ENCODE results near the gene CAMK1.

Gene CAMK1

DNA sequence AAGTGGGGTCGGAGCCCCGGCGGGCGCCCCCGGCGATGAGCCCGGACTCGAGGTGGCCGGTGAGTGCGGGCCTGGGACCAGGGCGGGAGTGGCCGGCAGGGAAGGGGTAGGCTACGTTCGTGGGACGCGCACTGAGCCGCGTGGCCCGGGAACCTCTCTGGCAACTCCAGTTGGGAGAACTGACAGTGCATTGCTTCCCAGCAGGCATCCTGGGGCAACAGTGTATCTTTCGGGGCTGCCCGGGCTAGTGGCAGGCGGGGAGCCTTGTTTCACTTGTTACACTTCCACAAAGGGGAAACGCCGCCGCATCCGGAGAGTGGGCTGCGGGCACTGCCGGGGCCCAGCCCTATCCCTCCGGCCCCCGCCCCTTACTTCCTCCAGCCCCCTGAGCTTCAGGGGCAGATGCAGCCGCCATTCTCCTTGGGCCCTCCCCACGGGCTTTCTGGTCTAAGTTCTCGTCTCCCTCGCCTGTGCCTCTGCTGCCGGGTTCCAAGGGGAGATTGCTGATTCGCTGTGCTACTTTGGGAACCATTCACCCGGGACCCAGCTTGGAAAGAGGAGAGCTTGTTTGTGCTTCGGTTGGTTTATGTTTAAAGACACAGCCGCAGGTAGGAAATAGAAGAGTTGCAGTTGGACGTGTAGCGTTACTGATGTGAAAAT is 37.5 kb downstream of the CAMK1 start:
- DNase-seq: peak; percentile 61

DNA sequence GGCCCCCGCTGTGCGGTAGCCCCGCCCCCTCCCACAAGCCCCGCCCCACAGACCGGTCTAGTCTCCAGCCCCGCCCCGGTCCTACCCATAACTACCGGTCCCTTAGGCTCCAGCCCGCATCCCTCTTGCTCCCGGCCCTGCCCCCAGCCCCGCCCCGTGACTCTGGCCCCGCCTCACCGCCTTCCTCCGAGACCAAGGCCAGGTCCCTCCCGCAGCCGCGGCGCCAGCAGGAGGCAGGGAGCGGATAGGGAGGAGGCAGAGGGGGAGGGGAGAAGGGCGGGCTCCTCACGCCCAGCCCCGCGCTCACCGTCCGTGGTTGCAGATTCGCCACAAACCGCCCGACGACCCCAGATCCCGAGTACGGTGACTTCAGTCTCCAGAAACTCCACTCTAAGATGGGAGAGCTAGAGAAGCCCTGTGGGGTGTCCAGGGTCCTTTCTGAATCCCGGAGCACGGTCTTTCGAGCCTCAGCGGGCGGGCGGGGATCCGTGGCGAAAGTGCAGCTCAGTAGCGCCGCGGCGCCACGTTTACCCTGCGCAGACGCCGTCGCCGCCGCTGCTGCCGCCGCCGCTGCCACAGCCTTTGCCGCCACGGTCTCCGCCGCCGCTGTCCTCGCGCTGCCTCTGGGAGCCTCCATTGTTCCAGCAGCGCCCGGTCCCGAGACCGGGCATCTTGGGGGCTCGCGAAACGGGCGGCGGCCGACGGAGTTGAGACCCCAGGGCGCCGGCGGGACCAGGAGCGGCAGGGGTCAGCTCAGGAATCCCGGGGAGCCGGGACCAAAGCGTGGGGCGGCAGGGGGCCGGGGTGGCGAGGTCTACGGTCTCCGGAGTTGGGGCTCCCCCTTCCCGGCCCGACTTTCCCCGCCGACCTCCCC is 38.3 kb downstream of the CAMK1 start, which contains the start of gene BRPF1:
Gene BRPF1 (plus strand): TSS at position 530 of the 874 bp plus-strand sequence. CDS start 2,406 bp downstream, outside the sequence.
- peak; percentile 100 for DNase-seq

DNA sequence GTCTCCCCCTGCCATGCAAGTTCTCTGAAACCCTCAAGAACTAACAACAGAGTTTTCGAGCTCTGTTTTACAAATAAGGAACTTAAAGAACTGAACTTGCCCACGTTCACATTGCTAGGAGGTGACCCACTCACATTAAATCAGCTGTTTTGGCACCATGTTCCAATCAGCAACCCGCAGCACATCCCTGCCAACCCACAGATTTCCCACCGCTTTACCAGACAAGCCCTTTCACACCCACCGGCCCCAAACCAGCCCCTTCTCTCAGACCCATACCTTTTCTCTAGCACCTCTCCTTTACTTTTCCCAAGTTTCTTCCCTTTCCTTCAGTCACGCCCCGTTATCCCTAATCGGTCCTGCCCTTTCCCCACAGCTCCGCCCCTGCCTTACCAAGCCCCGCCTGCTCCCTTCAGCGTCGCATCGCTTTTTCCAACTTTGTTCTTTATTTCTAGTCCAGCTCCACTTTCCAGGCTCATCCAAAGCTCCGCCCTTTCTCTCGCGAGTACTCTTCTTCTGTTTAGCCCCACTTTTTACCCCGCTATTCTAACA is 39.0 kb downstream of the CAMK1 start:
- DNase-seq: no peak

DNA sequence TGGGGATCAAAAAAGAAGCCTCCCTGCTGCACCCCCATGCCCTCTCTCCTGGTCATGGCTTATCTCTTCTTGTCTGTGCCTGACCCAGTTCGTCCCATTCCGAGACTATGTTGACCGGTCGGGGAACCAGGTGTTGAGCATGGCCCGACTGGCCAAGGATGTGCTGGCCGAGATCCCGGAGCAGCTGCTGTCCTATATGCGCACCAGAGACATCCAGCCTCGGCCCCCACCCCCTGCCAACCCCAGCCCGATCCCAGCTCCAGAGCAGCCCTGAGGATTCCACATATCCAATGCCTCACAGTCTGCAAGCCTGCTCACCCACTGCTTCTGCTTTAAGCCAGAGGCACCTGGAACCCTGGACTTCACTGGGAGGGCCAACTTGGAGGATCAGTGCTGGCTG is 40.3 kb downstream of the CAMK1 start:
- DNase-seq: no peak

DNA sequence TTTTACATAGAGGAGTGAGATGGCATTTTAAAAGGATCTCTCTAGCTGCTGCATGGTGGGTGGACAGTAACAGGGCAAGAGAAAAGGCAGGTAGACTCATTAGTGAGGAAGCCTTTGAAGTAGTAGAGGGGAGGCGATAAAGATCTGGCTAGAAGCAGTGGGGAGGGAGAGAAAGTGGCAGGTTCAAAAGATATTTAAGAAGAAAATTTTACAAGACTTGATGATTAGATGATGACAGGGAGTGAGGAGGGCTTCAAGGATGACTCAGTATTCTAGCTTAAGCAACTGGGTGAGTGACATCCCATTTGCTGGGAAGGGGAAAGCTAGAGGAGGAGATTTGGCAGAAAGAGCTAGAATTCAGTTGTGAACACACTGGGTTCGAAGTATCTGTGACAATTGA is 42.0 kb downstream of the CAMK1 start:
- no peak for DNase-seq

DNA sequence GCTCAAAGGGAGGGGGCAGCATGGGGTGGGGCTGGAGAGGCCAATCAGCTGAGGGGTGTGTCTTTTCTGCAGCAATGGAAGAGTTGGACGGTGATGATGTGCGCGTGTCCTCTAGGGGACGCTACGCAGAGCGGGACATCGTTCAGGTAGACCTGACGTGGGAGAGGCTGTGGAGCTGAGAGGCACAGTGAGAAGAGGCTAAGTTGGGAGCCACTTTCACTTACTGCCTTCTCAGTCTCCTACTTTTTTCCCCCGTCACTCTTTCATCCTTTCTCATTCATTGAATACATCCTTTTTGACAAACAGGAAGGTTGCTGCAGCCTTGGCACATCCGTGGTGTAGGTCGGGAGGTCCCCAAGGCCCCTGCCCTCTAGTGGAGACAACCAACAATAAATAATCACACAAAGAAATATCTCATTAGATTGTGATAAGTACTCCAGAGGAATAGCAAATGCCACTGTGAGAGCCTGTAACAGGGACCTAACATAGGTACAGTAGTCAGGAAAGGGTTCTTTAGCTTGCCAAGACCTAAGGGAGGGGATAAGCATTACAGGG is 42.6 kb downstream of the CAMK1 start:
- DNase-seq: peak; percentile 68

DNA sequence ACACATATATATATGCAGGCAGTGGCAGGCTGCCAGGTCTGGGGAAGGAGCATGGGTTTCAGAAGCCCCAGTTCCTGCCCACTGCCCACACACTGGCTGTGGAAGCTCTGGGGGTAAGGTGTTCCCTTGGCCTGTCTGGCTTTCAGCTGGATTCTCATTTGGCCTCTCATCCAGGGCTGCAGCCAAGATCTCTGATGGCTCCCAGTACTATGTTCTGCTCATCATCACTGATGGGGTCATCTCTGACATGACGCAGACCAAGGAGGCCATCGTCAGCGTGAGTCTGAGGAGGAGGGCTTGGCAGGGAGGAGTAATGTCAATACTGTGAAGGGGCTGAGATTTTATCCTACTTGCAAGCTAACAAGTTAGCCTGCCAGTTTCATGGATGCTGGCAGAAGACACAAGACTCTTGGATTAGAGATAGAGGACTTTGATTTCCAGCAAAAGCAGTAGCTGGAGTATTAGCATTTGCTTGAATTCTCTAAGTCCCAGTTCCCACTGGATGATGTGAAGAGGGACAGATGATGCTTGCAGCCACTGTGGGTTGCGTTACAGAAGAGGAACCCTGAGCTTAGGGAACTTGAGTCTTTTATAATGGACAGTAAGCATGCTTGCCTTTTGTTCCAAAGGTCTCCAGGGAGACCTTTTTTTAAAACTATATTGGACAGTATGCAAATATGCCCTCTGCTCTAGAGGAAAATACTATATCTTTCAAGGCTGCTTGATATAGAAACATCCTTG is 43.8 kb downstream of the CAMK1 start:
- no peak for DNase-seq

DNA sequence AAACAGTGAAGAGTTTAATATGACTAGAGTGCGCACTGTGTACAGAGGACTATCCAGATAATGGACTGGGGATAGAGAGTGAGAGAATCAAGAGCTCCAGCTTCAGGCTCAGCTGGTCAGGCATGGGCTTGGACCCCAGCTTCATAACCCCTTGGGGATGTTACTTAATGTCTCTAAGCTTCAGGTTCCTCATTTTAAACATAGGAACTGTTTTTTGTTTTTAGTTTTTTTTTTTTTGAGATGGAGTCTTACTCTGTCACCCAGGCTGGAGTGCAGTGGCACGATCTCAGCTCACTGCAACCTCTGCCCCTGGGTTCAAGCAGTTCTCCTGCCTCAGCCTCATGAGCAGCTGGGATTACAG is 48.1 kb downstream of the CAMK1 start:
- DNase-seq: no peak

DNA sequence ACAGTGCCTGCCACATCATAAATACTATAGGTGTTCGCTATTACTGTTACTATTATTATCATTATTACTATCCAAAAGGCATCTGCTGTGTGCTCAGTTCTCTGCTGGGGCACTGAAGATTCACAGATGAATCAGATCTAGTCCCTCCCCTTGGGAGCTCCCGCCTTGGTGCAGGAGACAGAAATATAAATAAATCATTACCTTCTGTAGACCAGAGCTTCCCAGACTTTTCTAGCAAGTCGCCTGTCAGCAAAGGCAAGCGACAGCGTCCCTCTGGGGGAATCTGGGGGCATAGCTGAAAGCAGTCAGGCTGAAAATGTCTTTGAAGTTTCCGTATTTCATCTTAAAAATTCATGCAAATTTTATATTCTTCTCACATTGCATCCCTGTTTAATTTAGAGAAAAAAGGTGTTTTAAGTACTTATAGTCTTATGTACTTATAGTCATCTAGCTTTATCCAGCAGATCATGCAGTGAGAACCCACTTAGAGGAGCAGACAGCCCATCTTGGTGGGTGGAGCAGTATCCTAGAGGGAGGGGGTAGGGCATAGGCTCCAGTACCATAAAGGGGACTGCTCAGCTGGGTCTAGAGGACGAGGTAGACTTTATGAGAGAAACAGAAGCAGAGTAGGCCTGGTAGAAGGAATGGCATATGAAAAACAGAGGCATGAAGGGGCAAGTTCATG is 48.6 kb downstream of the CAMK1 start:
- DNase-seq: no peak

DNA sequence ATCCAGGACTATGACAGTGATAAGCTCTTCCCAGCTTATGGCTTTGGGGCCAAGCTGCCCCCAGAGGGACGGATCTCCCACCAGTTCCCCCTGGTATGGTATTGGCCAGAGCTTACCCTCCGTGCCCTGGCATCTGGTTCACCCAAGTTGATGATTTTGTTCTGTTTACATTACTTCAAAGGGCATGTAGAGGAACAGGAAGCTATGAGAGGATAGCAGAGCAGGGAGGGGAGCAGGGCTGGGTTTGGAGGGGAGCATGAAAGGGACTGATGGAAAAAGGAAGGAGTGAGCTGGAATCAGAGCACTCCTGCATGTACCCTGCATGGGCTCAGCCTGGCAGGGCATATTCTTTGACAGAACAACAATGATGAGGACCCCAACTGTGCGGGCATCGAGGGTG is 51.6 kb downstream of the CAMK1 start:
- DNase-seq: no peak

DNA sequence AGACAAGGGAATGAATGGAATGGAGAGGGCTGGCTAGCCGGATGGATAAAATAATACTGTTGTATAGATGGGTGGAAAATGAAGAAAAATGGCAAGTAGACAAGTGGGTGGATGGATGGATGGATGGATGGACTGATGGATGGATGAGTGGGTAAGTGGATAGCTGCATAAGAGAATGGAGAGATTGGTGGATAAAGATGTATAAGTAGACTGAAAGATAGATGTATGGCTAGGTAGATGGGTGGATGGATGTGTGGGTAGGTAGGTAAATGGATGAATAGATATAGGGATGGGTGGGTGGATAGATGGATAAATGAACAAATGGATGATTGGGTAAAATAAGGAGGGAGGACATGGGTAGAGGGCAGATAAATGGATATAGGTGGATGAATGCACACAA is 52.2 kb downstream of the CAMK1 start:
- no peak for DNase-seq

DNA sequence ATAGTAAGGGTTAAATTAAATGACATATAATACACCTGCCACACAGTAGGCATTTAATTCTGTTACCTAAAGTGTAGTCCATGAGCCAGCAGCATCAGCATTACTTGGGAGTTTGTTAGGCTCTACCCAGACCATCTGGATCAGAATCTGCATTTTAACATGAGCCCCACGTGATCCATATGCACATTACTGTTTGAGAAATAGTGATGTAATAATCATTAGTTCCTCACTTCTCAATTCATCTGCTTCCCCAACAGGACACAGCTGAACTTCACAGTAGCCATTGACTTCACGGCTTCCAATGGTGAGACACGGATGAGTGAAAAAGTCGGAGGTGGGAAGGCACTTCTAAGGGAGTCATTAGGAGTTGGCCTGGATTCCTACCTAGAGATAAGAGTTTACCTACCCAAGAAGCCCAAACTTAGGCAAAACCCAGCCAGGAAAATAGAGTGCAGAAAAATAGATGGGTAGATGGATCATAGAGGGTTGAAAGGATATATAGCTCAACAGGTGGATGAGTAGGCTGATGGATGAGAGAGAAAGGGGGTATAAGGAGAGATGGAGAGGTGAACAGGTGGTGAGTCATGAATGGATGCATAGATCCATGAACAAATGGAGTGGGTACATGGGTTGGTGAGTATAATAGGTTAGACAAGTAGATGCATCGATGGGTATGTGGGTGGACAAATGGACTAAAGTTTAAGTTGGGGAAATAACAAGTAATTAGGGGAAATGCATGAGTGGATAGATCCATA is 52.8 kb downstream of the CAMK1 start:
- no peak for DNase-seq

DNA sequence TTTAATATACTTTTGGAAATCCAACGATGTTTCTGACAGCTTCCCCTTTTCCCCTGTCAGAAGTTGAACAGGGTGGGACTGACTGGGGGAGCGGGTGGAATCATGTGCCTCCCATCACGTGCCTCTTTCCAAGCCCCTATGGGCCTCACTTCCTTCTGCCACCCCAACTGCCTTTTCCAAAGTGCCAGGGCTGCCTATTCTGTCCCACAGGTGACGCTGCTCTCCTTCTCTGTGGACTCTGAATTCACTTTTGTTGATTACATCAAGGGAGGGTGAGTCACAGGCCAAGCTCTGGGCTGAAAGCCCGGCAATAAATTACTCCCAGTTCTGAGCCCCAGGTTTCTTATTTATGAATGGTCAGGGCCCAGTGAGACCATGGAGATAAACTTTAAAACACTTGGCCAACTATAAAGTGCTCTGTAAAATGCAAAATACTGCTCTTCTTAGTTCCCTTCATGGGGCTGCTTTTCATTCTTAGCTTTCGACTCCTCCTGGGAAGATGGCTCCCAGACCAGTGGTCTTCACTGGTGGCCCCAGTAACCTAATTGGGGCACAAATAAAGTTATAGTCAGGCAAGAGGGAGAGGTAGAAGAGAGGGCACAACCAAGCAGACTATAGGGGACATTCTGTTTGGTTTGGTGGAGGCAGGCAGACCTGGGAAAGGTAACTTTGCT is 53.8 kb downstream of the CAMK1 start:
- DNase-seq: peak; percentile 52

DNA sequence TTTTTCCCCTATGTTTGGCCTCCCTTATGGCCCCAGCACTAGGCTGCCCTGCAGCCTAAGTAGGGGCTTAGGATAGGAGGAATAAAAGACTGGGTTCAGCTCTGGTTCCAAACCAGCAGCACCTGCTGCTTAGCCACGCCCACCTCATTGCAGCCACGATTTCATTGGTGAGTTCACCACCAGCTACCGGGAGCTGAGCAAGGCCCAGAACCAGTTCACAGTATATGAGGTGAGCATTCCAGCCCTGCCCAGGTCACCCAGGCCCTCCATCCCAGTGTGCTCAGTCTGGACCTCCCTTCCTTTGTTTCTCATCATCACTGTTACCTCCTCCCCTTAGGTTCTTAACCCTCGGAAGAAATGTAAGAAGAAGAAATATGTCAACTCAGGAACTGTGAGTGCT is 54.6 kb downstream of the CAMK1 start:
- no peak for DNase-seq

DNA sequence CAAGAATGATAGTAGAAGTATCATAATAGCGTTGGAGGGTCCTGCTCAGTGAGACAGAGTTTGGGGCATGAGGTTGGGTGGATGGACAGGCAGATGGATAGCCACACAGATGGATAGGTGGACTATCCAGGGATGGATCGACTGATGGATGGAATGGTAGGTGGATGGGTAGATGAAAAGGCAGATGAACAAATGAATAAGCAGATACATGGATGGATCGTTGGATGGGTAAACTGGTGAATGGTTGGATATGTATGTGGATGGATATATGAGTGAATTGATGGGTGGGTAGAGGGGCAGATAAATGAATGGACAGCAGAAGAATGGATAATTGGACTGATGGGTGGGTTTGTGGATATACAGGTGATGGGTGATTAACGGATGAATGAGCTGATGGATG is 56.6 kb downstream of the CAMK1 start:
- DNase-seq: no peak

DNA sequence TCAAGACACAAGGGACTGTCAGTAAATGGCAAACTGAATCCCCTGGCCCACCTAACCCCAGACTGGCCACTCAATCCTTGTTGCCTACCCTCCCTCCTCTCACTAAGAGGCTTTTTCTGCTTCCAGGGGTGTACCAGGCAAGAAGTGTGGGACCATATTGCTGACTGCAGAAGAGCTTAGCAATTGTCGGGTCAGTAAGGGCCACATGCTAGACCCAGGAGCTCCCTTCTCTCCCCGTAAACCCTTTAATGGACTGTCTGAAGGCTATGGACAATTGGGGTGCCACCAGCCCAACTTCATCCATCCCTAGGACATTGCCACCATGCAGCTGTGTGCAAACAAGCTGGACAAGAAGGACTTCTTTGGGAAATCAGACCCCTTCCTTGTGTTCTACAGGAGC is 57.3 kb downstream of the CAMK1 start:
- no peak for DNase-seq

DNA sequence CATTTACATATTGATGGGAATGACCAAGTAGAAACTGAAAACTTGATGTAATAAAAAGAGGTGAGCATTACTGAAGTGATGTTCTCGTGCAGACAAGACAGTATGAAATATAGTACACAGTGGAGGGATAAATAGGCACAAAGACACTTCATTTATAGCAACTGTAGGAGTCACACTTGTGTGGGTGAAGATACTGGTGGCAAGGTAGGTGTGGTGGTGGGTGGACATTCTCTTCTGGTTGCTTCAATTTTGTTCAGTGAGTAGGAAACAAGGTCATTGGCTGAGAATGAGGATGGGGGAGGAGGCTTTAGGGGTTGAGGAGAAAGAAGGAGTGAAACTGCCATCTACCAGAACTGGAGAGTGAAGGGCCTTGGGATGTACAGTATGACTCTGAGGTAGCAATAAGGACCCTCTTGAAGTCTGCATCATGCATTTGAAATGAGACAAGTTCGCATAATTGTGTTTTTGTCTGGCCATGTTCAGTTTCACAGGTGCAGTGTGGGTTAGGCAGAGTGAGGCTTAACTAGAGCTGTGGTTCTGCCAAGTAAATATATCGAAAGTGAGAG is 59.5 kb downstream of the CAMK1 start:
- DNase-seq: no peak
